A673 (cell line): ENCODE data around the gene PDSS1. TPM values are rescaled to one million over a fixed set of nuclear protein-coding genes. Genes with fewer than 3 reads are reported as not detected.

Experiments used
- BruUV-seq: library from RNA; stranded (reverse); fragments of 400-500 nt; replicated peaks from 2 replicates; lab custom pipeline; 2021; lab: Mats Ljungman, UMichigan
- CTCF ChIA-PET: fragments of 300-600 bp; sonication (Branson Sonifier 250); formaldehyde crosslinking; loops from one replicate; lab custom pipeline; 2022; ENCODE audit warnings: antibody characterized with exemption; lab: Charles Lee
- POLR2A ChIA-PET: fragments of 300-600 bp; sonication (Branson Sonifier 250); formaldehyde crosslinking; loops from one replicate; lab custom pipeline; 2022; ENCODE audit warnings: antibody characterized with exemption; ENCODE audit not compliant: low non-redundant PET; lab: Charles Lee
- DNase-seq: peaks from one replicate; pipeline ENCODE4 v3.0.0-alpha.2; 2015; ENCODE audit warnings: low spot score
- H3K27ac ChIP-seq: fragments of 200-600 bp; sonication (generic); 2 replicates; pipeline ENCODE4 v1.5.1; 2016; ENCODE audit warnings: mixed run types, low read depth, mild to moderate bottlenecking, mixed read lengths, antibody characterized with exemption, low read length; ENCODE audit not compliant: poor library complexity, severe bottlenecking
- H3K27me3 ChIP-seq: fragments of 200-600 bp; sonication (generic); replicated peaks from 2 replicates; pipeline ENCODE4 v1.6.1; 2017; ENCODE audit warnings: mixed run types, low read depth, mild to moderate bottlenecking, mixed read lengths, antibody characterized with exemption, low read length; ENCODE audit not compliant: insufficient read depth, poor library complexity
- H3K36me3 ChIP-seq: fragments of 200-600 bp; sonication (generic); 2 replicates; pipeline ENCODE4 v1.6.1; 2016; ENCODE audit warnings: mixed run types, mild to moderate bottlenecking, mixed read lengths, antibody characterized with exemption, low read length; ENCODE audit not compliant: insufficient read depth, poor library complexity, severe bottlenecking
- H3K4me1 ChIP-seq: fragments of 200-600 bp; sonication (generic); 2 replicates; pipeline ENCODE4 v1.6.1; 2017; ENCODE audit warnings: mixed run types, mild to moderate bottlenecking, mixed read lengths, antibody characterized with exemption, low read length; ENCODE audit not compliant: insufficient read depth, poor library complexity, severe bottlenecking
- H3K4me3 ChIP-seq: fragments of 200-600 bp; sonication (generic); 2 replicates; pipeline ENCODE4 v1.5.1; 2016; ENCODE audit warnings: low read depth, mixed run types, mild to moderate bottlenecking, mixed read lengths, low read length; ENCODE audit not compliant: poor library complexity, severe bottlenecking
- H3K9me3 ChIP-seq: fragments of 200-600 bp; sonication (generic); 2 replicates; pipeline ENCODE4 v1.6.1; 2016; ENCODE audit warnings: mixed run types, low read depth, mild to moderate bottlenecking, mixed read lengths, antibody characterized with exemption, low read length; ENCODE audit not compliant: poor library complexity, severe bottlenecking
- EZH2 ChIP-seq: fragments of 200-600 bp; sonication (generic); IDR thresholded peaks from 2 replicates; pipeline ENCODE4 v1.6.1; 2017; ENCODE audit warnings: borderline replicate concordance, low read depth, mild to moderate bottlenecking, mixed read lengths, antibody characterized with exemption, low read length; ENCODE audit not compliant: poor library complexity, severe bottlenecking
- intact Hi-C: fragments of 100-400 bp; cut with micrococcal nuclease; formaldehyde crosslinking; loops from one replicate; pipeline ENCODE4 v1.10.0; 2022; ENCODE audit not compliant: unreplicated experiment
- total RNA-seq: library from RNA; stranded (reverse); gene quantifications from 2 replicates; pipeline ENCODE4 v1.2.3, GENCODE V29; 2021
- TF ChIP-seq, protein P1 (sequence below): fragments of 300-800, 200-600 bp; sonication (generic); conservative IDR thresholded peaks from 2 replicates; pipeline ENCODE4 v1.5.1; 2017; ENCODE audit warnings: low read depth, mild to moderate bottlenecking, antibody characterized with exemption, low read length, moderate library complexity, mixed read lengths

Gene PDSS1
- total RNA-seq, 1 experiment from 2014 or later: 55.4 TPM

DNA sequence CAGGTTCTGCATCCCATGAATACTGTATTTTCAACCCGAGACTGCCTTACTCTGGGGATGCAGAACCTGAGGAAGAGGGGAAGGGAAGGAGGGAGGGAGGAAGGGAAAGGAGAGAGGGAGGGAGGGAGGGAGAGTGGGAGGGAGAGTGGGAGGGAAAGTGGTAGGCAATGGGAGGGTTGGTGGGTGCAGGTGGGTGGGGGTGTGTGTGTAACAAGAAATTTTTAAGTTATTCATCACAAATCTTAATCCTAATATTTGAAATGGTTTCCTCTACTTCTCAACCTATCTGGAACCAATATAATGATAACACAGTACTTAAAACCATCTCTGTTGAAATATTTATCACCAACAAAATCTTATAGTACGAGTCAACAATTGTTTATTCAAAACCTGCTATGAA is 68.0 kb downstream of the PDSS1 start:
- Histone ChIP-seq H3K4me1 (no peaks in the 10 kb centered on the region), H3K4me3 (no peak overlapping the region), H3K27me3 (no peaks in the 10 kb centered on the region), H3K36me3 (peaks cover 4% of the 10 kb centered on the region), H3K27ac (no peak overlapping the region), H3K9me3 (no peaks in the 10 kb centered on the region)
- TF ChIP-seq, protein P1, sequence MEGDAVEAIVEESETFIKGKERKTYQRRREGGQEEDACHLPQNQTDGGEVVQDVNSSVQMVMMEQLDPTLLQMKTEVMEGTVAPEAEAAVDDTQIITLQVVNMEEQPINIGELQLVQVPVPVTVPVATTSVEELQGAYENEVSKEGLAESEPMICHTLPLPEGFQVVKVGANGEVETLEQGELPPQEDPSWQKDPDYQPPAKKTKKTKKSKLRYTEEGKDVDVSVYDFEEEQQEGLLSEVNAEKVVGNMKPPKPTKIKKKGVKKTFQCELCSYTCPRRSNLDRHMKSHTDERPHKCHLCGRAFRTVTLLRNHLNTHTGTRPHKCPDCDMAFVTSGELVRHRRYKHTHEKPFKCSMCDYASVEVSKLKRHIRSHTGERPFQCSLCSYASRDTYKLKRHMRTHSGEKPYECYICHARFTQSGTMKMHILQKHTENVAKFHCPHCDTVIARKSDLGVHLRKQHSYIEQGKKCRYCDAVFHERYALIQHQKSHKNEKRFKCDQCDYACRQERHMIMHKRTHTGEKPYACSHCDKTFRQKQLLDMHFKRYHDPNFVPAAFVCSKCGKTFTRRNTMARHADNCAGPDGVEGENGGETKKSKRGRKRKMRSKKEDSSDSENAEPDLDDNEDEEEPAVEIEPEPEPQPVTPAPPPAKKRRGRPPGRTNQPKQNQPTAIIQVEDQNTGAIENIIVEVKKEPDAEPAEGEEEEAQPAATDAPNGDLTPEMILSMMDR: no peak
- TF ChIP-seq EZH2: no peak
- BruUV-seq: no TSS peak
- CTCF ChIA-PET: no interaction called here
- intact Hi-C loops: no loop called here
- DNase-seq: no peak
- POLR2A ChIA-PET: no interaction called here

DNA sequence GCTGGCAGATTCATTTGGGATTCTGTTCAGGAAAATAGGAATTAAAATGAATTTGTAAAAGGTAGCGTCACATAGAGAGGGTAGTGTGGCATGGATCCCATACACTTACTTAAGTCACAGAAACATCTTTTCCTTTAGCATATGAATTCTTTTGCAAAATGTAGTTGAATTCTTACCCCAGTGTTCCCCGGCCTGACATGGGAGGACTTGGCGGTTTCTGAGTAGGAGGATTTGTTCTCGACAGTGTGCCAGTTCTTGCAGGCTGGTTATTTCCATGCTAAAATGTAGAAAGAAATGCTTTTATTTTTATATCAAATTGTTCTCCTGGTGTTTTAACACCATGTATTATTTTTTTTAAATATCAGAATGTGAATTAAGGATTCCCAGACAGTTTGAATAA is 72.6 kb downstream of the PDSS1 start:
- Histone ChIP-seq H3K4me3 (no peak overlapping the region), H3K36me3 (peaks cover 2% of the 10 kb centered on the region), H3K27me3 (no peaks in the 10 kb centered on the region), H3K9me3 (no peaks in the 10 kb centered on the region), H3K4me1 (no peaks in the 10 kb centered on the region), H3K27ac (no peak overlapping the region)
- CTCF ChIA-PET: no interaction called here
- POLR2A ChIA-PET: no interaction called here
- no peak for DNase-seq
- BruUV-seq: no TSS peak
- intact Hi-C loops: no loop called here
- TF ChIP-seq, protein P1: no peak
- TF ChIP-seq EZH2: no peak

DNA sequence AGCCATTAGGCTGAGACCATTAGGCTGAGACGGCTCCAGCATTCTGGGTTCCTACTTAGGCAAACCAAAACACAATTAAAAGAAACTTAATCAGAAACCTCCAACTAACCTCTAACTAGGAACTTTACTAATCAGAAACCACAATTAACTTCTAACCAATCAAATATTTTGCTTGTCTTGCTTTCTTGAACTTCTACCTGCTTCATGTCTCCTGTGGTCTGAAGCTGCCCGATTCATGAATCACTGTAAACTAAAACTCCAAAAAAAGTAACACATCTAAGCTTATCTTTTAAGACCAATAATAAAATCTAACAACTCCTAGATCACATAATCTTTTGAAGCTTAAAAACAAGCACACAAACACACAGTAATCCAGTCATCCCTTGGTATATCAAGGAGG is 76.1 kb downstream of the PDSS1 start:
- intact Hi-C loops: no loop called here
- TF ChIP-seq, protein P1: no peak
- no peak for TF ChIP-seq EZH2
- Histone ChIP-seq H3K4me3 (no peak overlapping the region), H3K4me1 (no peaks in the 10 kb centered on the region), H3K27me3 (no peaks in the 10 kb centered on the region), H3K36me3 (no peaks in the 10 kb centered on the region), H3K9me3 (no peaks in the 10 kb centered on the region), H3K27ac (no peak overlapping the region)
- no peak for DNase-seq
- POLR2A ChIA-PET: no interaction called here
- no TSS peak for BruUV-seq
- CTCF ChIA-PET: no interaction called here
